GM23338 (cell line): ENCODE data around the gene NOVA1. TPM values are rescaled to one million over a fixed set of nuclear protein-coding genes. Genes with fewer than 3 reads are reported as not detected.
"Not testable (repeated sequence)": the region's sequence is repeated elsewhere in the genome, so short reads cannot be mapped to it uniquely, and the experiment has no call there.

Experiments used
- ATAC-seq: fragments of 200-7000 bp; cut with Tn5 transposase; 3 replicates; pipeline ENCODE4 v1.9.1; 2020
- DNase-seq: peaks from one replicate; pipeline ENCODE4 v3.0.0-alpha.2; 2015; ENCODE audit warnings: low spot score
- H2AFZ ChIP-seq: fragments of 200-600 bp; sonication (generic); 2 replicates; pipeline ENCODE4 v1.8.0; 2016; ENCODE audit warnings: antibody characterized with exemption, mild to moderate bottlenecking, moderate library complexity
- H3F3A ChIP-seq: fragments of 200-600 bp; sonication (generic); replicated peaks from 2 replicates; pipeline ENCODE4 v1.8.0; 2017; ENCODE audit warnings: antibody characterized with exemption, mixed run types, low read depth
- H3K27ac ChIP-seq: fragments of 200-600 bp; sonication (generic); 2 replicates; pipeline ENCODE4 v1.6.1; 2016; ENCODE audit warnings: low read depth
- H3K27me3 ChIP-seq: fragments of 200-600 bp; sonication (generic); 2 replicates; pipeline ENCODE4 v1.8.0; 2016; ENCODE audit warnings: mild to moderate bottlenecking, mixed run types, moderate library complexity; ENCODE audit not compliant: insufficient read depth
- H3K36me3 ChIP-seq: fragments of 200-600 bp; sonication (generic); 2 replicates; pipeline ENCODE4 v1.8.0; 2016; ENCODE audit warnings: mild to moderate bottlenecking; ENCODE audit not compliant: insufficient read depth
- H3K4me1 ChIP-seq: fragments of 200-600 bp; sonication (generic); 2 replicates; pipeline ENCODE4 v1.8.0; 2016; ENCODE audit warnings: mild to moderate bottlenecking, moderate library complexity; ENCODE audit not compliant: insufficient read depth
- H3K4me2 ChIP-seq: fragments of 200-600 bp; sonication (generic); 2 replicates; pipeline ENCODE4 v1.7.1; 2017; ENCODE audit warnings: mixed run types
- H3K4me3 ChIP-seq: fragments of 200-600 bp; sonication (generic); 2 replicates; pipeline ENCODE4 v1.6.1; 2016; ENCODE audit warnings: mixed run types
- H3K79me2 ChIP-seq: fragments of 200-600 bp; sonication (generic); replicated peaks from 2 replicates; pipeline ENCODE4 v1.8.0; 2017; ENCODE audit warnings: mild to moderate bottlenecking; ENCODE audit not compliant: insufficient read depth
- H3K9me2 ChIP-seq: fragments of 200-600 bp; sonication (generic); 2 replicates; pipeline ENCODE4 v1.8.0; 2017; ENCODE audit not compliant: insufficient read depth
- H4K20me1 ChIP-seq: fragments of 200-600 bp; sonication (generic); replicated peaks from 2 replicates; pipeline ENCODE4 v1.8.0; 2017; ENCODE audit warnings: mild to moderate bottlenecking; ENCODE audit not compliant: insufficient read depth
- H3K27ac Mint-ChIP-seq: 2 replicates; pipeline ENCODE4 v1.8.0; 2020; ENCODE audit warnings: inconsistent platforms, mild to moderate bottlenecking, moderate library complexity, mixed read lengths
- H3K27me3 Mint-ChIP-seq: 3 replicates; pipeline ENCODE4 v1.8.0; 2022; ENCODE audit warnings: low read depth, mild to moderate bottlenecking, moderate library complexity, mixed read lengths, inconsistent platforms; ENCODE audit not compliant: insufficient read depth, poor library complexity
- H3K36me3 Mint-ChIP-seq: 3 replicates; pipeline ENCODE4 v1.8.0; 2021; ENCODE audit warnings: low read depth, mild to moderate bottlenecking, inconsistent platforms, moderate library complexity, mixed read lengths
- H3K4me1 Mint-ChIP-seq: 3 replicates; pipeline ENCODE4 v1.8.0; 2020; ENCODE audit warnings: mild to moderate bottlenecking, inconsistent platforms, mixed read lengths
- H3K4me3 Mint-ChIP-seq: 3 replicates; pipeline ENCODE4 v1.8.0; 2021; ENCODE audit warnings: moderate library complexity, mild to moderate bottlenecking, inconsistent platforms, mixed read lengths
- H3K9me3 Mint-ChIP-seq: 3 replicates; pipeline ENCODE4 v1.8.0; 2020; ENCODE audit warnings: moderate library complexity, mild to moderate bottlenecking, inconsistent platforms, mixed read lengths
- CREB1 ChIP-seq: fragments of 250-450 bp; sonication (Bioruptor Pico); IDR thresholded peaks from 2 replicates; pipeline ENCODE4 v1.5.0; 2020; ENCODE audit warnings: low read depth, mild to moderate bottlenecking, moderate library complexity
- ETS1 ChIP-seq: IDR thresholded peaks from 2 replicates; pipeline ENCODE4 v1.6.1; 2016; ENCODE audit warnings: antibody characterized with exemption
- EZH2 ChIP-seq: fragments of 200-600 bp; sonication (generic); IDR thresholded peaks from one replicate; pipeline ENCODE4 v1.8.0; 2017; ENCODE audit warnings: antibody characterized with exemption, mild to moderate bottlenecking, low read depth; ENCODE audit not compliant: unreplicated experiment
- EZH2phosphoT487 ChIP-seq: fragments of 200-600 bp; sonication (generic); IDR thresholded peaks from one replicate; pipeline ENCODE4 v1.8.1; 2018; ENCODE audit warnings: antibody characterized with exemption; ENCODE audit not compliant: unreplicated experiment
- JUNB ChIP-seq: IDR thresholded peaks from one replicate; pipeline ENCODE4 v1.6.1; 2016; ENCODE audit warnings: antibody characterized with exemption; ENCODE audit not compliant: unreplicated experiment
- NANOG ChIP-seq: IDR thresholded peaks from 2 replicates; pipeline ENCODE4 v1.6.1; 2016; ENCODE audit warnings: antibody characterized with exemption, borderline replicate concordance
- POLR2AphosphoS5 ChIP-seq: IDR thresholded peaks from 2 replicates; pipeline ENCODE4 v1.6.1; 2016; ENCODE audit warnings: antibody characterized with exemption, low read depth
- REST ChIP-seq: IDR thresholded peaks from one replicate; pipeline ENCODE4 v1.6.1; 2018; ENCODE audit warnings: antibody characterized with exemption; ENCODE audit not compliant: unreplicated experiment
- ZNF114 ChIP-seq: fragments of 250-450 bp; sonication (Bioruptor Pico); IDR thresholded peaks from 2 replicates; pipeline ENCODE4 v1.5.0; 2020; ENCODE audit warnings: mild to moderate bottlenecking, moderate library complexity
- ZNF331 ChIP-seq: fragments of 250-450 bp; sonication (Bioruptor Pico); IDR thresholded peaks from 2 replicates; pipeline ENCODE4 v1.5.0; 2020; ENCODE audit warnings: low read depth, mild to moderate bottlenecking, moderate library complexity
- ZNF462 ChIP-seq: fragments of 250-450 bp; sonication (Bioruptor Pico); IDR thresholded peaks from 2 replicates; pipeline ENCODE4 v1.5.0; 2020; ENCODE audit warnings: mild to moderate bottlenecking, moderate library complexity
- polyA plus RNA-seq: library from polyadenylated mRNA; unstranded; fragments of >200 nt; fragmentation: Nextera tagmentation; extraction: Ambion mirVana; gene quantifications from 2 replicates; pipeline ENCODE4 v1.2.1, GENCODE V29; 2016
- total RNA-seq: library from RNA; depleted of rRNA; stranded (reverse); fragments of >200 nt; shearing (Covaris generic); gene quantifications from 2 replicates; pipeline ENCODE4 v1.2.3, GENCODE V29; 2014

The NOVA1 gene
- total and polyA plus RNA-seq, 2 experiments from 2014 or later: 8.1 to 11.6 TPM

DNA sequence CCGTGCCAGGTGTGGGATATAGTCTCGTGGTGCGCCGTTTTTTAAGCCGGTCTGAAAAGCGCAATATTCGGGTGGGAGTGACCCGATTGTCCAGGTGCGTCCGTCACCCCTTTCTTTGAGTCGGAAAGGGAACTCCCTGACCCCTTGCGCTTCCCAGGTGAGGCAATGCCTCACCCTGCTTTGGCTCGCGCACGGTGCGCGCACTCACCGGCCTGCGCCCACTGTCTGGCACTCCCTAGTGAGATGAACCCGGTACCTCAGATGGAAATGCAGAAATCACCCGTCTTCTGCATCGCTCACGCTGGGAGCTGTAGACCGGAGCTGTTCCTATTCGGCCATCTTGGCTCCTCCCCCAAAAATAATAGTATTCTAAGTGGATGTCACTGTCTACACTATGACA is 37.1 kb upstream of the NOVA1 start:
- H3K27me3 Mint-ChIP-seq, H3F3A ChIP-seq, H3K4me1 Mint-ChIP-seq, H3K9me3 Mint-ChIP-seq, H2AFZ ChIP-seq, ATAC-seq, H3K27ac ChIP-seq, H3K27me3 ChIP-seq, H3K4me1 ChIP-seq, H3K4me3 Mint-ChIP-seq, H3K27ac Mint-ChIP-seq, H3K36me3 ChIP-seq, H3K9me2 ChIP-seq, H3K4me2 ChIP-seq, H3K79me2 ChIP-seq, H3K36me3 Mint-ChIP-seq, H4K20me1 ChIP-seq: not testable (repeated sequence)
- peak overlapping the region; percentile 44 for H3K4me3 ChIP-seq
- peak; percentile 4 for DNase-seq

DNA sequence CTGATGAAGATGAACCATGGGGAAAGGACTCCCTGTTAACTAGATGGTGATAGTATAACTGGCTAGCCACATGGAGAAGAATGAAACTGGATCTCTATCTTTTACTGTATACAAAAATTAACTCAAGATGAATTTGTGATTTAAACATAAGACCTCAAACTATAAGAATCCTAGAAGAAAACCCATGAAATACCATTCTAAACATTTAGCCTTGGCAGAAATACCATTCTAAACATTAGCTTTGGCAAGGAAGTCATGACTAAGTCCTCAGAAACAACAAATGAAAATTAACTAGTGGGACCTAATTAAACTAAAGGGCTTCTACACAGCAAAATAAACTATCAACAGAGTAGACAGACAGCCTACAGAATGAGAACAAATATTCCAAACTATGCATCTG is 28.4 kb upstream of the NOVA1 start:
- H3F3A ChIP-seq: no peaks in the 10 kb centered on the region
- TF ChIP-seq POLR2AphosphoS5: no peak
- no peak for TF ChIP-seq ZNF462 (CRISPR knock-in tag)
- TF ChIP-seq EZH2: no peak
- TF ChIP-seq ZNF114: no peak
- TF ChIP-seq NANOG: no peak
- TF ChIP-seq JUNB: no peak
- no peak for TF ChIP-seq ZNF331 (CRISPR knock-in tag)
- no peak for TF ChIP-seq CREB1
- TF ChIP-seq EZH2phosphoT487: no peak
- no peak for TF ChIP-seq REST
- no peak for TF ChIP-seq ETS1

More for the DNA sequence above, 28.4 kb upstream of the NOVA1 start:
- Mint-ChIP-seq H3K27ac (no peak overlapping the region), H3K9me3 (no peaks in the 10 kb centered on the region; the same call in 2 of the 3 replicates), H3K4me3 (no peak overlapping the region), H3K27me3 (no peaks in the 10 kb centered on the region), H3K36me3 (no peaks in the 10 kb centered on the region), H3K4me1 (no peaks in the 10 kb centered on the region)
- Histone ChIP-seq H3K27ac (no peak overlapping the region), H4K20me1 (no peaks in the 10 kb centered on the region), H3K79me2 (no peaks in the 10 kb centered on the region), H3K4me1 (no peaks in the 10 kb centered on the region), H3K36me3 (no peaks in the 10 kb centered on the region), H3K27me3 (no peaks in the 10 kb centered on the region), H3K9me2 (peaks cover 6% of the 10 kb centered on the region; the same call in 1 of the 2 replicates), H3K4me2 (no peak overlapping the region), H2AFZ (no peak overlapping the region), H3K4me3 (no peak overlapping the region)
- DNase-seq (no peak), ATAC-seq (no peak)
